ENCODE results near the gene RBP5. TPM values are rescaled to one million over a fixed set of nuclear protein-coding genes. Genes with fewer than 3 reads are reported as not detected.
A peak's percentile ranks its signal among the peaks of the same experiment; 100 is the strongest.

RBP5 gene
- total RNA-seq, 1 experiment from 2014 or later: 2.7 TPM

DNA sequence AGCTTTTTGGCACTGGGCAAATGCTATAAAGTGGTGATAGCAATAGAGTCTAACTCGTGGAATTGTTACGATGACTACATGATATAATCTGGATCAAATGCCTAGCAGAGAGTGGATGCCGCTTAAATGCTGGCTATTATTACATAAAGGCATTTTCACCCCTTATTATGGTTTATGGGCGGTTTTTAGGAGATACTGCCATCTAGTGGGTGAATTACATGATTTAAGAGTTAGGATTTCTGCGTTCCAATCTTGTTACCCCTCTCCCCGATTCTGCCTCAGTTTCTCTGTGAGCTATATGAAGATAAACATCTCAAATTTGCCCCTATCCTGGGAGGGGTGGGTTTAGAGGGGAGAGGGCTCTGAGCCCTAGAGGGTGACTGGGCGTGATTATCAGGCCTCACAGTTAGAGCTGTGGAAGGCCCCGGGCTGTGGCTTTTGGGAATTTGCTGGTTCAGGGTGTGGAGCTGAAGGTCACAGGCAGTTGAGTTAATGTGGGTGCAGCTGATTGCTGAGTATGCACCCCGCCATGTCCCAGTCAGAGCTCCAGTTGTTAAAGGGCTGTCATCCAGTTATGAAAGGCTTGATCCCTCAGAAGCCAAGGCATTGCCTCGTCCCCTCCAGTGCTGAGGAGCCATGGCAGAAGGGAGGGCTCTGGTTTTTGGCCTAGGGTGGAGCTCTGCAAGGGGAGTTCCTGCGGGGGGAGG lies 15.9 kb upstream of the RBP5 start:
- Histone ChIP-seq H3K27ac (ENCODE audit: insufficient read length, low read depth, low read length) (no peak overlapping the region), H3K14ac (ENCODE audit: insufficient read depth, low read length) (no peak overlapping the region), H2AFZ (ENCODE audit: low read length) (no peak overlapping the region), H3T11ph (ENCODE audit: low read length) (no peak overlapping the region), H3K79me2 (ENCODE audit: insufficient read depth, low read length) (no peaks in the 10 kb centered on the region), H3K9ac (ENCODE audit: extremely low read depth, insufficient read length, low read length) (no peak overlapping the region), H4K91ac (ENCODE audit: insufficient read length, low read depth, low read length) (no peak overlapping the region), H3K18ac (ENCODE audit: insufficient read length, low read depth, low read length) (no peak overlapping the region), H2BK15ac (ENCODE audit: low read depth, low read length) (no peak overlapping the region), H3K4ac (ENCODE audit: low read depth, low read length) (no peak overlapping the region), H3K23ac (ENCODE audit: insufficient read length, low read depth, low read length) (no peak overlapping the region), H3K4me1 (ENCODE audit: insufficient read depth, low read length) (no peaks in the 10 kb centered on the region), H2BK120ac (ENCODE audit: low read depth, low read length, poor library complexity, severe bottlenecking) (no peak overlapping the region), H4K20me1 (ENCODE audit: control insufficient read depth, insufficient read depth, insufficient read length) (no peaks in the 10 kb centered on the region), H3K56ac (ENCODE audit: insufficient read length, low read depth, low read length) (no peak overlapping the region), H3K27me3 (ENCODE audit: insufficient read depth, low read length) (no peaks in the 10 kb centered on the region), H3K4me2 (ENCODE audit: insufficient read depth, insufficient read length, low read length) (no peak overlapping the region), H2BK12ac (ENCODE audit: insufficient read length, low read depth, low read length) (no peak overlapping the region), H2AK5ac (ENCODE audit: insufficient read length, low read length) (no peak overlapping the region), H3K79me1 (ENCODE audit: insufficient read depth, low read depth, low read length, poor library complexity, severe bottlenecking) (no peaks in the 10 kb centered on the region), H4K5ac (ENCODE audit: insufficient read length, low read depth, low read length) (no peak overlapping the region), H2BK5ac (ENCODE audit: insufficient read length, low read length) (no peak overlapping the region), H3K23me2 (ENCODE audit: insufficient read length, low read depth, low read length, poor library complexity, severe bottlenecking) (no peaks in the 10 kb centered on the region), H3K9me3 (ENCODE audit: control insufficient read depth, low read depth, low read length) (no peaks in the 10 kb centered on the region), H2BK20ac (ENCODE audit: low read depth, low read length, poor library complexity, severe bottlenecking) (no peak overlapping the region), H4K8ac (replicated peaks; ENCODE audit: insufficient read length, low read depth, low read length) (no peak overlapping the region)
- TF ChIP-seq, protein P1, sequence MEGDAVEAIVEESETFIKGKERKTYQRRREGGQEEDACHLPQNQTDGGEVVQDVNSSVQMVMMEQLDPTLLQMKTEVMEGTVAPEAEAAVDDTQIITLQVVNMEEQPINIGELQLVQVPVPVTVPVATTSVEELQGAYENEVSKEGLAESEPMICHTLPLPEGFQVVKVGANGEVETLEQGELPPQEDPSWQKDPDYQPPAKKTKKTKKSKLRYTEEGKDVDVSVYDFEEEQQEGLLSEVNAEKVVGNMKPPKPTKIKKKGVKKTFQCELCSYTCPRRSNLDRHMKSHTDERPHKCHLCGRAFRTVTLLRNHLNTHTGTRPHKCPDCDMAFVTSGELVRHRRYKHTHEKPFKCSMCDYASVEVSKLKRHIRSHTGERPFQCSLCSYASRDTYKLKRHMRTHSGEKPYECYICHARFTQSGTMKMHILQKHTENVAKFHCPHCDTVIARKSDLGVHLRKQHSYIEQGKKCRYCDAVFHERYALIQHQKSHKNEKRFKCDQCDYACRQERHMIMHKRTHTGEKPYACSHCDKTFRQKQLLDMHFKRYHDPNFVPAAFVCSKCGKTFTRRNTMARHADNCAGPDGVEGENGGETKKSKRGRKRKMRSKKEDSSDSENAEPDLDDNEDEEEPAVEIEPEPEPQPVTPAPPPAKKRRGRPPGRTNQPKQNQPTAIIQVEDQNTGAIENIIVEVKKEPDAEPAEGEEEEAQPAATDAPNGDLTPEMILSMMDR (conservative IDR thresholded peaks at IDR 0.05): peak; percentile 71
- Mint-ChIP-seq H3K4me1 (no peaks in the 10 kb centered on the region), H3K27ac (no peak overlapping the region), H3K36me3 (ENCODE audit: insufficient read depth in 1 of 3, low read depth in 3 of 3) (peaks cover 6 to 44% (median 30%) of the 10 kb centered on the region in 3 experiments), H3K27me3 (ENCODE audit: low read depth) (no peaks in the 10 kb centered on the region; the same call in 1 of the 2 replicates), H3K4me3 (no peak overlapping the region), H3K9me3 (no peaks in the 10 kb centered on the region)
- no peak for DNase-seq
- WGBS (ENCODE audit: extremely low coverage, insufficient read length, low lambda C conversion rate): no CpG with 5 or more reads among the region's 11 CpGs
